Stimulated activated CD4-positive, alpha-beta T cell treated with anti-CD3 and anti-CD28 coated beads, Interleukin-2, amount 100 ng/mL, for 4 hours (primary cell): ENCODE measurements around the gene C8G.
A peak's percentile ranks its signal among the peaks of the same experiment; 100 is the strongest.

Experiments
- DNase-seq: peaks from one replicate; pipeline ENCODE4 v3.0.0-alpha.2; 2020; ENCODE audit warnings: low read depth

C8G gene

GRCh38 chr9:136983167-136983566 is 38.1 kb downstream of the C8G start:
- DNase-seq, result no peak

GRCh38 chr9:136983656-136984314 is 38.7 kb downstream of the C8G start:
- DNase-seq, result no peak

- no peak for DNase-seq
Observed at GRCh38 chr9:136984464-136985026, 39.5 kb downstream of the C8G start.

- no peak for DNase-seq
Observed at GRCh38 chr9:136985027-136985602, 40.1 kb downstream of the C8G start.

- no peak for DNase-seq
Observed at GRCh38 chr9:136985853-136986252, 40.8 kb downstream of the C8G start.

- DNase-seq, result no peak
Observed at GRCh38 chr9:136988872-136989271, 43.8 kb downstream of the C8G start.

GRCh38 chr9:136990242-136990911 is 45.3 kb downstream of the C8G start:
- no peak for DNase-seq

- DNase-seq, result peak; percentile 89
Observed at GRCh38 chr9:136991993-136992818, 47.2 kb downstream of the C8G start, which contains the start of gene PAXX. Gene PAXX, plus strand, starts transcription at chr9:136992422. Its CDS starts 22 bp downstream, at chr9:136992444.

GRCh38 chr9:136992819-136993369 is 47.9 kb downstream of the C8G start:
- DNase-seq, result no peak

- no peak for DNase-seq
Observed at GRCh38 chr9:136994180-136994887, 49.3 kb downstream of the C8G start.

- DNase-seq, result no peak
Observed at GRCh38 chr9:136994888-136995230, 49.8 kb downstream of the C8G start.

- no peak for DNase-seq
Observed at GRCh38 chr9:136995362-136995761, 50.3 kb downstream of the C8G start.

- DNase-seq, result no peak
Observed at GRCh38 chr9:136995772-136996311, 50.8 kb downstream of the C8G start.
